GM23248 (cell line): ENCODE data around the gene ADCYAP1R1. TPM values are rescaled to one million over a fixed set of nuclear protein-coding genes. Genes with fewer than 3 reads are reported as not detected.

Experiments
- DNase-seq: peaks from one replicate; pipeline ENCODE4 v3.0.0-alpha.2; 2015
- H2AFZ ChIP-seq: fragments of 200-600 bp; sonication (generic); 2 replicates; pipeline ENCODE4 v1.6.1; 2016; ENCODE audit warnings: antibody characterized with exemption
- H3F3A ChIP-seq: fragments of 200-600 bp; sonication (generic); 2 replicates; pipeline ENCODE4 v1.6.1; 2016; ENCODE audit warnings: mild to moderate bottlenecking, antibody characterized with exemption, mixed run types; ENCODE audit not compliant: insufficient read depth
- H3K27ac ChIP-seq: fragments of 200-600 bp; sonication (generic); 2 replicates; pipeline ENCODE4 v1.5.1; 2016; ENCODE audit warnings: mild to moderate bottlenecking
- H3K27me3 ChIP-seq: fragments of 200-600 bp; sonication (generic); replicated peaks from 2 replicates; pipeline ENCODE4 v1.6.1; 2016; ENCODE audit warnings: mild to moderate bottlenecking; ENCODE audit not compliant: insufficient read depth
- H3K36me3 ChIP-seq: fragments of 200-600 bp; sonication (generic); 2 replicates; pipeline ENCODE4 v1.6.1; 2016; ENCODE audit warnings: low read depth, mild to moderate bottlenecking
- H3K4me1 ChIP-seq: fragments of 200-600 bp; sonication (generic); 2 replicates; pipeline ENCODE4 v1.6.1; 2016; ENCODE audit warnings: mild to moderate bottlenecking; ENCODE audit not compliant: insufficient read depth
- H3K4me2 ChIP-seq: fragments of 200-600 bp; sonication (generic); one replicate; pipeline ENCODE4 v1.6.1; 2016; ENCODE audit warnings: mild to moderate bottlenecking; ENCODE audit not compliant: unreplicated experiment
- H3K4me3 ChIP-seq: fragments of 200-600 bp; sonication (generic); 2 replicates; pipeline ENCODE4 v1.5.1; 2016; ENCODE audit warnings: mild to moderate bottlenecking
- H3K79me2 ChIP-seq: fragments of 200-600 bp; sonication (generic); 2 replicates; pipeline ENCODE4 v1.6.1; 2016; ENCODE audit warnings: mild to moderate bottlenecking; ENCODE audit not compliant: insufficient read depth
- H3K9ac ChIP-seq: fragments of 200-600 bp; sonication (generic); 2 replicates; pipeline ENCODE4 v1.6.1; 2016; ENCODE audit warnings: mild to moderate bottlenecking
- H3K9me2 ChIP-seq: fragments of 200-600 bp; sonication (generic); 2 replicates; pipeline ENCODE4 v1.6.1; 2016; ENCODE audit warnings: mixed run types, mild to moderate bottlenecking, moderate library complexity; ENCODE audit not compliant: insufficient read depth
- H3K9me3 ChIP-seq: fragments of 200-600 bp; sonication (generic); one replicate; pipeline ENCODE4 v1.6.1; 2017; ENCODE audit warnings: low read depth
- H4K20me1 ChIP-seq: fragments of 200-600 bp; sonication (generic); 2 replicates; pipeline ENCODE4 v1.6.0; 2016; ENCODE audit not compliant: insufficient read depth
- EZH2 ChIP-seq: fragments of 200-600 bp; sonication (generic); IDR thresholded peaks from 2 replicates; pipeline ENCODE4 v1.6.1; 2018; ENCODE audit warnings: antibody characterized with exemption, mild to moderate bottlenecking; ENCODE audit not compliant: insufficient read depth, poor library complexity, severe bottlenecking
- EZH2phosphoT487 ChIP-seq: fragments of 200-600 bp; sonication (generic); IDR thresholded peaks from 2 replicates; pipeline ENCODE4 v1.6.1; 2018; ENCODE audit warnings: antibody characterized with exemption, moderate library complexity, mild to moderate bottlenecking, low read depth; ENCODE audit not compliant: insufficient read depth
- WGBS, 2 experiments: methylation state at CpG; one replicate each; pipeline ENCODE4 v1.1.6; 2015 to 2017; ENCODE audit warnings: low lambda C conversion rate in 2 of 2, low coverage in 1 of 2; ENCODE audit errors: missing lambda C conversion rate in 2 of 2; 5-methylcytosine and 5-hydroxymethylcytosine counted together
- in situ Hi-C: fragments of 300-500 bp; cut with MboI; formaldehyde crosslinking; loops from 2 replicates; pipeline ENCODE4 v1.15.0; 2020
- polyA plus RNA-seq: library from polyadenylated mRNA; unstranded; fragments of >200 nt; fragmentation: Nextera tagmentation; extraction: Ambion mirVana; gene quantifications from 2 replicates; pipeline ENCODE4 v1.2.1, GENCODE V29; 2016
- total RNA-seq: library from RNA; depleted of rRNA; stranded (reverse); fragments of >200 nt; shearing (Covaris generic); gene quantifications from 2 replicates; pipeline ENCODE4 v1.2.3, GENCODE V29; 2014

ADCYAP1R1 gene
- total and polyA plus RNA-seq, 2 experiments from 2014 or later: 0.05 TPM; not detected in 1

GRCh38 chr7:31052487-31052840, 356 bp downstream of the ADCYAP1R1 start:
- Histone ChIP-seq H3K9ac (no peak overlapping the region), H3K9me2 (no peaks in the 10 kb centered on the region), H3K27me3 (peaks cover 24% of the 10 kb centered on the region), H3K27ac (no peak overlapping the region), H3K4me1 (no peaks in the 10 kb centered on the region), H3K9me3 (no peaks in the 10 kb centered on the region), H3K4me3 (no peak overlapping the region), H3K79me2 (no peaks in the 10 kb centered on the region), H2AFZ (no peak overlapping the region), H4K20me1 (no peaks in the 10 kb centered on the region), H3K36me3 (no peaks in the 10 kb centered on the region), H3F3A (no peaks in the 10 kb centered on the region), H3K4me2 (no peak overlapping the region)
- 1 to 3% methylated on average over 21 to 48 of the region's 52 CpGs for WGBS, 2 experiments
- no peak for TF ChIP-seq EZH2
- no peak for TF ChIP-seq EZH2phosphoT487
- in situ Hi-C loops: no loop called here
- DNase-seq: no peak

GRCh38 chr7:31052841-31053601, 913 bp downstream of the ADCYAP1R1 start:
- no peaks in the 10 kb centered on the region for H3F3A ChIP-seq
- no peak overlapping the region for H3K9ac ChIP-seq
- no peaks in the 10 kb centered on the region for H3K9me2 ChIP-seq
- H2AFZ ChIP-seq: no peak overlapping the region
- H3K4me1 ChIP-seq: no peaks in the 10 kb centered on the region
- no peaks in the 10 kb centered on the region for H4K20me1 ChIP-seq
- WGBS, 2 experiments: 11 to 18% methylated on average over 43 to 44 of the region's 50 CpGs
- no peaks in the 10 kb centered on the region for H3K9me3 ChIP-seq
- no peak overlapping the region for H3K27ac ChIP-seq
- H3K79me2 ChIP-seq: no peaks in the 10 kb centered on the region
- H3K4me3 ChIP-seq: no peak overlapping the region
- no peak overlapping the region for H3K4me2 ChIP-seq
- in situ Hi-C loops: no loop called here
- H3K27me3 ChIP-seq: peaks cover 24% of the 10 kb centered on the region
- H3K36me3 ChIP-seq: no peaks in the 10 kb centered on the region
- no peak for TF ChIP-seq EZH2
- TF ChIP-seq EZH2phosphoT487: no peak
- DNase-seq: no peak

- WGBS, 2 experiments: 77 to 79% methylated on average over 5 of the region's 5 CpGs
Measured at GRCh38 chr7:31053986-31054385, 1.9 kb downstream of the ADCYAP1R1 start.

GRCh38 chr7:31054608-31055278, 2.6 kb downstream of the ADCYAP1R1 start:
- Histone ChIP-seq H3K4me3 (no peak overlapping the region), H2AFZ (no peak overlapping the region), H3K9ac (no peak overlapping the region), H3K4me1 (no peaks in the 10 kb centered on the region), H4K20me1 (no peaks in the 10 kb centered on the region), H3K9me2 (no peaks in the 10 kb centered on the region), H3K79me2 (no peaks in the 10 kb centered on the region), H3K4me2 (no peak overlapping the region), H3K36me3 (no peaks in the 10 kb centered on the region), H3K27ac (no peak overlapping the region), H3F3A (no peaks in the 10 kb centered on the region), H3K9me3 (no peaks in the 10 kb centered on the region), H3K27me3 (peaks cover 24% of the 10 kb centered on the region)
- no peak for DNase-seq
- TF ChIP-seq EZH2phosphoT487: no peak
- TF ChIP-seq EZH2: no peak
- WGBS, 2 experiments: 67 to 68% methylated on average over 9 to 11 of the region's 11 CpGs
- in situ Hi-C loops: no loop called here

More at GRCh38 chr7:31053986-31054385, 1.9 kb downstream of the ADCYAP1R1 start:
- Histone ChIP-seq H2AFZ (no peak overlapping the region), H3K4me1 (no peaks in the 10 kb centered on the region), H3K4me2 (no peak overlapping the region), H3K36me3 (no peaks in the 10 kb centered on the region), H3K27me3 (peaks cover 24% of the 10 kb centered on the region), H3K27ac (no peak overlapping the region), H4K20me1 (no peaks in the 10 kb centered on the region), H3F3A (no peaks in the 10 kb centered on the region), H3K4me3 (no peak overlapping the region), H3K79me2 (no peaks in the 10 kb centered on the region), H3K9ac (no peak overlapping the region), H3K9me2 (no peaks in the 10 kb centered on the region), H3K9me3 (no peaks in the 10 kb centered on the region)
- no peak for DNase-seq
- no peak for TF ChIP-seq EZH2phosphoT487
- no peak for TF ChIP-seq EZH2
- in situ Hi-C loops: no loop called here
